ENCODE results near the gene PIEZO1.

Gene PIEZO1

GRCh38 chr16:88691924-88692560 lies 93.0 kb downstream of the PIEZO1 start:
- DNase-seq (ENCODE audit: low read depth) = no peak

GRCh38 chr16:88691129-88691813 lies 93.7 kb downstream of the PIEZO1 start:
- no peak for DNase-seq (ENCODE audit: low read depth)

GRCh38 chr16:88690341-88691128 lies 94.5 kb downstream of the PIEZO1 start:
- no peak for DNase-seq (ENCODE audit: low read depth)

GRCh38 chr16:88688013-88688778 lies 96.8 kb downstream of the PIEZO1 start:
- DNase-seq (ENCODE audit: low read depth) = no peak

- no peak for DNase-seq (ENCODE audit: low read depth)
Observed at GRCh38 chr16:88687676-88688012, 97.4 kb downstream of the PIEZO1 start.

- no peak for DNase-seq (ENCODE audit: low read depth)
Observed at GRCh38 chr16:88687254-88687576, 97.8 kb downstream of the PIEZO1 start.

- DNase-seq (ENCODE audit: low read depth) = peak; percentile 71
Observed at GRCh38 chr16:88686439-88687253, 98.4 kb downstream of the PIEZO1 start, which contains the start of gene SNAI3. TSS of gene SNAI3 (minus strand) at chr16:88686507. CDS start at chr16:88686406, 101 bp downstream.

GRCh38 chr16:88686062-88686438 lies 99.0 kb downstream of the PIEZO1 start:
- no peak for DNase-seq (ENCODE audit: low read depth)

GRCh38 chr16:88685156-88686061 lies 99.6 kb downstream of the PIEZO1 start:
- no peak for DNase-seq (ENCODE audit: low read depth)

GRCh38 chr16:88684569-88685155 lies 100.4 kb downstream of the PIEZO1 start:
- no peak for DNase-seq (ENCODE audit: low read depth)

GRCh38 chr16:88681709-88682451 lies 103.1 kb downstream of the PIEZO1 start:
- no peak for DNase-seq (ENCODE audit: low read depth)

- DNase-seq (ENCODE audit: low read depth) = no peak
Observed at GRCh38 chr16:88681084-88681680, 103.8 kb downstream of the PIEZO1 start.

GRCh38 chr16:88680554-88681083 lies 104.4 kb downstream of the PIEZO1 start:
- DNase-seq (ENCODE audit: low read depth) = no peak

GRCh38 chr16:88678224-88678979 lies 106.6 kb downstream of the PIEZO1 start:
- no peak for DNase-seq (ENCODE audit: low read depth)

- DNase-seq (ENCODE audit: low read depth) = no peak
Observed at GRCh38 chr16:88677721-88678120, 107.3 kb downstream of the PIEZO1 start.

- DNase-seq (ENCODE audit: low read depth) = no peak
Observed at GRCh38 chr16:88676502-88677242, 108.3 kb downstream of the PIEZO1 start.

GRCh38 chr16:88673716-88674379 lies 111.2 kb downstream of the PIEZO1 start:
- no peak for DNase-seq (ENCODE audit: low read depth)

Measured in activated gamma-delta T cell treated with anti-CD3 and anti-CD28 coated beads, Interleukin-2, amount 50 U/mL, for 16 hours (primary cell).